C4-2B (cell line): ENCODE measurements around the gene SEMA3A.

Experiments used
- CTCF ChIP-seq: fragments of 450-650 bp; conservative IDR thresholded peaks from 2 replicates; pipeline ENCODE4 v1.5.1; 2017; ENCODE audit warnings: mild to moderate bottlenecking
- ZFX ChIP-seq: fragments of 450-650 bp; IDR thresholded peaks from 2 replicates; pipeline ENCODE4 v1.6.1; 2017

GRCh38 chr7:84017651-84018050 lies 176.9 kb downstream of the SEMA3A start:
- TF ChIP-seq CTCF (no peak), ZFX (no peak)
